Calu3 (cell line): Measurements from ENCODE around the gene PDE9A. TPM values are rescaled to one million over a fixed set of nuclear protein-coding genes. Genes with fewer than 3 reads are reported as not detected.

ENCODE experiments used
- BruUV-seq: library from RNA; stranded (reverse); fragments of 400-500 nt; replicated peaks from 2 replicates; lab custom pipeline; 2021; lab: Mats Ljungman, UMichigan
- CTCF ChIA-PET: fragments of 300-600 bp; sonication (Branson Sonifier 250); formaldehyde crosslinking; loops from one replicate; lab custom pipeline; 2022; ENCODE audit warnings: antibody characterized with exemption; lab: Charles Lee
- DNase-seq: peaks from one replicate; pipeline ENCODE4 v3.0.0; 2022
- H3K27ac Mint-ChIP-seq: one replicate; pipeline ENCODE4 v1.8.0; 2022; ENCODE audit warnings: mixed read lengths; ENCODE audit not compliant: unreplicated experiment
- H3K27me3 Mint-ChIP-seq: one replicate; pipeline ENCODE4 v1.8.0; 2022; ENCODE audit warnings: mixed read lengths; ENCODE audit not compliant: unreplicated experiment
- H3K36me3 Mint-ChIP-seq: one replicate; pipeline ENCODE4 v1.8.0; 2022; ENCODE audit warnings: mild to moderate bottlenecking, moderate library complexity, mixed read lengths; ENCODE audit not compliant: insufficient read depth, unreplicated experiment
- H3K4me1 Mint-ChIP-seq: one replicate; pipeline ENCODE4 v1.8.0; 2022; ENCODE audit warnings: mild to moderate bottlenecking, low read depth, mixed read lengths; ENCODE audit not compliant: unreplicated experiment
- H3K4me3 Mint-ChIP-seq: one replicate; pipeline ENCODE4 v1.8.0; 2022; ENCODE audit warnings: mild to moderate bottlenecking, low read depth, moderate library complexity, mixed read lengths; ENCODE audit not compliant: unreplicated experiment
- H3K9me3 Mint-ChIP-seq: one replicate; pipeline ENCODE4 v1.8.0; 2022; ENCODE audit warnings: low read depth, mixed read lengths; ENCODE audit not compliant: unreplicated experiment
- CTCF ChIP-seq: fragments of 200-600 bp; IDR thresholded peaks from one replicate; pipeline ENCODE4 v1.8.0; 2022; ENCODE audit warnings: antibody characterized with exemption; ENCODE audit not compliant: unreplicated experiment
- intact Hi-C: fragments of 100-400 bp; cut with micrococcal nuclease; formaldehyde crosslinking; loops from one replicate; pipeline ENCODE4 v1.10.0; 2022; ENCODE audit not compliant: unreplicated experiment
- total RNA-seq: library from RNA; stranded (reverse); gene quantifications from 2 replicates; pipeline ENCODE4 v1.2.3, GENCODE V29; 2022

The PDE9A gene
- total RNA-seq, 1 experiment from 2014 or later, result 10.9 TPM

DNA sequence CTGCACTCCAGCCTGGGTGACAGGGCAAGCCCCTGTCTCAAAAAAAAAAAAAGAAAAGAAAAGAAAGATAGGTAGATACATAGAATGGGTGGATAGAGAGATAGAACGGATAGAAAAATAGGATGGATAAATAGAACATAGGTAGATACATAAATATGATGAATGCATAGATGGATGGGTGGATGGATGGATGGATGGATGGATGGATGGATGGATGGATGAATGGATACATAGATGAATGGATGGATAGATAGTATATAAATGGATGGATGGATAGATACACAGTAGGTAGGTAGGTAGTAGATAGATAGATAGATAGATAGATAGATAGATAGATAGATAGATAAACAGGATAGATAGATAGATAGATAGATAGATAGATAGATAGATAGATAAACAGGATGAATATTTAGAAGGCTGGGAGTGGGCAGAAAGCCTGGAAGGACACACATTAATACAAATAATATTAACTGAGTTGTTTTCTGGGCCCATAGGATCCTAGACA lies 87.0 kb downstream of the PDE9A start:
- H3K36me3 Mint-ChIP-seq, result no peaks in the 10 kb centered on the region
- TF ChIP-seq CTCF, result no peak
- no peak overlapping the region for H3K4me3 Mint-ChIP-seq
- no TSS peak for BruUV-seq
- peaks cover 13% of the 10 kb centered on the region for H3K4me1 Mint-ChIP-seq
- no peaks in the 10 kb centered on the region for H3K27me3 Mint-ChIP-seq
- H3K27ac Mint-ChIP-seq, result no peak overlapping the region
- CTCF ChIA-PET, result no interaction called here
- no peaks in the 10 kb centered on the region for H3K9me3 Mint-ChIP-seq
- no peak for DNase-seq
- intact Hi-C loops, result no loop called here

DNA sequence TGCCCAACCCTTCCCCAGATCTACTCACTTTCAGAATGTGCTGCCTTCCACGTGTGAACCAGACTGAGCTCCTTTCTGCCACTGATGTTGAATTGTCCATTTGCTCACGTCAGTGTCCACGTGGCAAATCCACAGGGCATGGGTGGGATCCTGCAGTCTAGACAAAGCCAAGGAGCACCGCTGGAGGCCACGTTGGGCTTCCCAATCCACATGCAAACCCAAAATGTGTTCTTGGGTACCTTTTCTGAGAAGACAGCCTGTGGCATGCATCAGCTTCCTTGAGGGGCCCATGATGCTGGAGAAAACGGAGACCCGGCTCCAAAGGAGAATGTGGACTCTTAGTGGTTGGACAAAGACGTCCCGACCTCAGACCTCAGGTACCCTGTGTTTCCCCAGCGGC lies 87.6 kb downstream of the PDE9A start:
- H3K36me3 Mint-ChIP-seq, result no peaks in the 10 kb centered on the region
- CTCF ChIA-PET, result no interaction called here
- no peak overlapping the region for H3K4me3 Mint-ChIP-seq
- H3K4me1 Mint-ChIP-seq, result peaks cover 13% of the 10 kb centered on the region
- no peak overlapping the region for H3K27ac Mint-ChIP-seq
- BruUV-seq, result no TSS peak
- no peak for DNase-seq
- intact Hi-C loops, result no loop called here
- no peaks in the 10 kb centered on the region for H3K9me3 Mint-ChIP-seq
- no peaks in the 10 kb centered on the region for H3K27me3 Mint-ChIP-seq
- TF ChIP-seq CTCF, result no peak

DNA sequence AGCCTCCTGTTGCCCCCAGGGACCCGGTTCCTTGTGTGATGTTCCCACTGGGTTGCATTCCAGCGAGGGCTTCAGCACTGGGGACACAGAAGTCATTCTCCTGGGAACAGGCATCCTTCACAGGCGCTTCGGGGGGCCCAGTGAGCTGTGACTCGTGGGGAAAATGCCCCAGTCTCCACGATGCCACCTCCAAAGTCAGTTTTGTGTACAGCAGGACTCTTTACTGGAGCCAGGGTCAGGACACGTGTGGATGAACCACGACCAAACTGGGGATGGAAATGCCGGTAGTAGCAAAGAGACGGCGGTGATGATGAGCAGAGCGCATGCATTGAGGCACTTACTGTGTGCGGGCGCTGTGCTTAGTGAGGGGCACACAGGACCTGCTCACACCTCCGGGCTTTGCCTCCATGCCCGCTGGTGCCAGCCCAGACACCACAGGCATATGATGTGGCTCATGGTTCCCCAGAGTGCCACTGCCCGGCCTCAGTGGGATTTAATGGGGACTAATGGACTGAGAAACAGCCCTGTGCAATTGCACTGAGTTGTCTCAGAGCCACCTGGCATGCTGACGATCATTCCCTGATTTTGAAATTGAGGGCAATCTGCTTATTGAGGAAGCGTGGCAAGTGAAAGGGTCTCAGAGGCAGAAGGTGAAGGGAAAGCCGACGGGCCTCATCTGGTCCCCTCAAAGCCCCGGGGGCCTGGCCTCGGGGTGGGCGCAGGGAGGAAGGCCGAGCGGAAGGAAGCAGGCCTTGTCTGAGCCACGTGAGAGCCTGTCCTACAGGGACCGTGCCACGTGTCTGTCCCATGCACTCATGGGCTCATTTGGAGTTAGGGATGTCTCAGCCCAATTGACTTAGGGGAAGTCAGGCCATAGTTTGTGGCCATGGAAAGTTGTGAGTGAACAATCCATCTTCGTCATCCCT lies 91.4 kb downstream of the PDE9A start:
- Mint-ChIP-seq H3K9me3 (no peaks in the 10 kb centered on the region), H3K4me1 (no peaks in the 10 kb centered on the region), H3K27ac (no peak overlapping the region), H3K36me3 (no peaks in the 10 kb centered on the region), H3K4me3 (no peak overlapping the region), H3K27me3 (no peaks in the 10 kb centered on the region)
- intact Hi-C loops, result no loop called here
- CTCF ChIA-PET, result no interaction called here
- no peak for TF ChIP-seq CTCF
- no peak for DNase-seq
- no TSS peak for BruUV-seq

GRCh38 chr21:42745511-42746239 lies 92.3 kb downstream of the PDE9A start:
- Mint-ChIP-seq H3K9me3 (no peaks in the 10 kb centered on the region), H3K27me3 (no peaks in the 10 kb centered on the region), H3K4me1 (no peaks in the 10 kb centered on the region), H3K4me3 (no peak overlapping the region), H3K27ac (no peak overlapping the region), H3K36me3 (no peaks in the 10 kb centered on the region)
- no TSS peak for BruUV-seq
- no peak for DNase-seq
- intact Hi-C loops, result no loop called here
- TF ChIP-seq CTCF, result no peak
- CTCF ChIA-PET, result no interaction called here
